ENCODE results near the gene GPSM3.
"Not testable (repeated sequence)": the region's sequence is repeated elsewhere in the genome, so short reads cannot be mapped to it uniquely, and the experiment has no call there.

The GPSM3 gene

DNA sequence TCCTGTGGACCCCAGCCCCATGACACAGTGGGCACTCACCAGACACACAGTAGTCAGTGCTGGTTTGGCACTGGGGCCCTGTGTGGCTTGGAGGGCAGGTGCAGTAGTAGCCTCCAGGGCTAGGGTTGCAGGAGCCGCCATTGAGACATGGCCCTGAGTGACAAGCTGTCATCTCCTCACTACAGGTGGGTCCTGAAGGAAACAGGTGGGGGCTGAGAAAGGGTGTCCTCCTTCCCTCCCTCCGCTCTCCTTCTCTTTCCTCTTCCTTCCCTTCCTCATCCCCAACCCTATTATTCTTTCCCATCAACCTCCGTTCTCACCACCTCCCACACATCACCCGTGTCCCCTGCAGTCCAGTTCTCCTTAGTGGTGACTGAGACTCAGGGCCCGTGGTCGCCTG is 21.2 kb upstream of the GPSM3 start:
- TF ChIP-seq, protein P1, sequence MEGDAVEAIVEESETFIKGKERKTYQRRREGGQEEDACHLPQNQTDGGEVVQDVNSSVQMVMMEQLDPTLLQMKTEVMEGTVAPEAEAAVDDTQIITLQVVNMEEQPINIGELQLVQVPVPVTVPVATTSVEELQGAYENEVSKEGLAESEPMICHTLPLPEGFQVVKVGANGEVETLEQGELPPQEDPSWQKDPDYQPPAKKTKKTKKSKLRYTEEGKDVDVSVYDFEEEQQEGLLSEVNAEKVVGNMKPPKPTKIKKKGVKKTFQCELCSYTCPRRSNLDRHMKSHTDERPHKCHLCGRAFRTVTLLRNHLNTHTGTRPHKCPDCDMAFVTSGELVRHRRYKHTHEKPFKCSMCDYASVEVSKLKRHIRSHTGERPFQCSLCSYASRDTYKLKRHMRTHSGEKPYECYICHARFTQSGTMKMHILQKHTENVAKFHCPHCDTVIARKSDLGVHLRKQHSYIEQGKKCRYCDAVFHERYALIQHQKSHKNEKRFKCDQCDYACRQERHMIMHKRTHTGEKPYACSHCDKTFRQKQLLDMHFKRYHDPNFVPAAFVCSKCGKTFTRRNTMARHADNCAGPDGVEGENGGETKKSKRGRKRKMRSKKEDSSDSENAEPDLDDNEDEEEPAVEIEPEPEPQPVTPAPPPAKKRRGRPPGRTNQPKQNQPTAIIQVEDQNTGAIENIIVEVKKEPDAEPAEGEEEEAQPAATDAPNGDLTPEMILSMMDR (IDR thresholded peaks at IDR 0.05; ENCODE audit: low read depth, low read length), result no peak
- no peak overlapping the region for H3K4me3 ChIP-seq (ENCODE audit: low read depth, low read length)

DNA sequence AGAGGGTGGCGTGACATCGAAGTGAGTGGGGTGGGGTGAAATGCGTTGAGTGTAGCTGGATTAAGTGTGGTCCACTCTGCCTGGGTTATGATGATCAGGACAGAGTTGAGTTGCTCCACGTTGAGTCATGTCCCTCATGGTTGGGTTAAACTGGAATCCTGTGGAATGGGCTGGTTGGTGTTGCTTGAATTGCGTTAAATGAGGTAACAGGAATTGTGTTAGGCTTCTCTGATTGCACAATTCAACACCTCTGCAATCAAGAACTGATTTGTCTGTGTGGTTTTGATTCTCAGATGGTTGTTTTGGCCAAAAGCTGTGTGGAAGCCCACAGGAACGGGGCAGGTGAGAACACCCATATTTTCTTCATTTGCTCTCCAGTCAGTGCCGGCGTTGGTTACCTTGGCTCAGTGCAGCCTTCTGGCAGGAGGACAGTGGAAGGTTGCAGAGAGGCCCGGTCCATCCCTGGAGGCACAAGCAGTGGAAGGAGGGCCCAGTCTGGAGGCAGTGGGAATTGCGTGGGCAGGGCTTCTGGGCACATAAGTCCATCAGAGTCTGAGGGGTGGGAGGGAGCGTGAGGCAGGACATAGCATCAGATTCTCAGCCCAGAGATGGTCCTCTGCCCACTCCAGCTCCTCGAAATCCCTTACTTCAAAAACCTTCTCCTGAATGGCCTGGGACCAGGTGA is 19.8 kb upstream of the GPSM3 start:
- no peak overlapping the region for H3K4me3 ChIP-seq (ENCODE audit: low read depth, low read length)
- TF ChIP-seq, protein P1 (IDR thresholded peaks at IDR 0.05; ENCODE audit: low read depth, low read length), result no peak

DNA sequence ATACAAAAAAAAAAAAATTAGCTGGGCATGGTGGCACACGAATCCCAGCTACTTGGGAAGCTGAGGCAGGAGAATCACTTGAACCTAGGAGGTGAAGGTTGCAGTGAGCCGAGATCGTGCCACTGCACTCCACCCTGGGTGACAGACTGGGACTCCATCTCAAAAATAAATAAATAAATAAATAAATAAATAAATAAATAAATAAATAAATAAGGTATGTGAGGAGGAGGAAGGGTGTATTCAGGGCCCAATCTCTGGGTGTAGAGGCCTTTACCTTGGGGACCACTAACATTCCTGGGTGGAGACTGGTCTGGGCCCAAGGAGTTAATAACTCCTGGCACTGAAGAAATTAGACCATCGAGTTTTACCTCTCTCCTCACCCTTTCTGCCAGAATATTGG is 19.0 kb upstream of the GPSM3 start:
- H3K4me3 ChIP-seq (ENCODE audit: low read depth, low read length), result not testable (repeated sequence)

DNA sequence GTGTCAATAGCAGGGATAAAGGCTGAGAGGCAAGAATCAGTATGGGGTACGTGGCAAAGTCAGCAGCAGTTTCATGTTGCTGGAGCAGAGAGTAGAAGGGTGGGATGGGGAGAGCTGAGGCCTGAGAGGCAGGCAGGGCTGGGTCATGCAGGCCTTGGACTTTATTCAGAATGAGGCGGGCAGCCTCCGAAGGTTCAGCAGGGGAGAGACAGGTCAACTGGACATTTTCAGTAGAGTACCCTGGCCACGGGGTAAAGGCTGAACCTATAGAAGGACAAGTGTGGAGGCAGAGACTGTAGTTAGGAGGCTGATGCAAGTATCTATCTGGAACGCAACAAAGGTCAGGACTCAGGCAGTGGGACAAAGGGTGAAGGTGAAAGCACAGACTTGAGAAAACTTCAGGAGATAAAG is 17.8 kb upstream of the GPSM3 start:
- TF ChIP-seq, protein P1 (IDR thresholded peaks at IDR 0.05; ENCODE audit: low read depth, low read length), result no peak
- H3K4me3 ChIP-seq (ENCODE audit: low read depth, low read length), result no peak overlapping the region

DNA sequence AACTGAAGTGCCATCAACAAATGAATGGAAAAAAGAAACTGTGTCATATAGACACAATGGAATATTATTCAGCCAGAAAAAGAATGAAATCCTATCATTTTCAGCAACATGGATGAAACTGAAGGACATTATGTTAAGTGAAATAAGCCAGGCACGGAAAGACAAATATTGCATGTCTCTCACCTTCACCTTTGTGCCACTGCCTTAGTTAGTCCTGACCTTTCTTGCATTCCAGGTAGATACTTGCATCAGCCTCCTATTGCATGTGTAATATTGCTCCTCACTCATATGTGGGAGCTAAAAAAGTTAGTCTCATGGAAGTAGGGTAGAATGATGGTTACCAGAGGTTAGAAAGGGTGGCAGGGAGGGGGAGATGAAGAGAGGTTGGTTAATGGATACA is 16.6 kb upstream of the GPSM3 start:
- TF ChIP-seq, protein P1 (IDR thresholded peaks at IDR 0.05; ENCODE audit: low read depth, low read length), result no peak
- H3K4me3 ChIP-seq (ENCODE audit: low read depth, low read length), result no peak overlapping the region

DNA sequence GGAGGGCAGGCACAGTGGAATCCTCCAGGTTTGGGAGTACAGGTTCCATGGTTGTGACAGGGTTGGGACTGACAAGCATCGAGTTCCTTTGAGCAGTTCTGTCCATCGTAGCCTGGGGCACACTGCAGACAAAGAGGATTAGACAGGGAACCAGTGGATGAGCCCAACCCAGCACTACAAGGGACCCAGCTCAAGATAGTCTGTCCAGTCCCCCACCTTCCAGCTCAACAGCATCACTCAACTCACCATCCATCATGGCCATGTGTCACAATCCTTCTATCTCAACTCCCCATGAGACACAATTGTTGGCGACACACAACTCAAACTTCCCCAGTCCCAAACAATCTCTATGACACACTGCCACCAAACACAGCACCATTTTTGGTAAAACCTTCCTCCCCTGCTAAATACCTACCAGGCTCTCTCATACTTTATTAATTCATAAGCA is 11.8 kb upstream of the GPSM3 start:
- TF ChIP-seq, protein P1 (IDR thresholded peaks at IDR 0.05; ENCODE audit: low read depth, low read length), result no peak
- H3K4me3 ChIP-seq (ENCODE audit: low read depth, low read length), result no peak overlapping the region

DNA sequence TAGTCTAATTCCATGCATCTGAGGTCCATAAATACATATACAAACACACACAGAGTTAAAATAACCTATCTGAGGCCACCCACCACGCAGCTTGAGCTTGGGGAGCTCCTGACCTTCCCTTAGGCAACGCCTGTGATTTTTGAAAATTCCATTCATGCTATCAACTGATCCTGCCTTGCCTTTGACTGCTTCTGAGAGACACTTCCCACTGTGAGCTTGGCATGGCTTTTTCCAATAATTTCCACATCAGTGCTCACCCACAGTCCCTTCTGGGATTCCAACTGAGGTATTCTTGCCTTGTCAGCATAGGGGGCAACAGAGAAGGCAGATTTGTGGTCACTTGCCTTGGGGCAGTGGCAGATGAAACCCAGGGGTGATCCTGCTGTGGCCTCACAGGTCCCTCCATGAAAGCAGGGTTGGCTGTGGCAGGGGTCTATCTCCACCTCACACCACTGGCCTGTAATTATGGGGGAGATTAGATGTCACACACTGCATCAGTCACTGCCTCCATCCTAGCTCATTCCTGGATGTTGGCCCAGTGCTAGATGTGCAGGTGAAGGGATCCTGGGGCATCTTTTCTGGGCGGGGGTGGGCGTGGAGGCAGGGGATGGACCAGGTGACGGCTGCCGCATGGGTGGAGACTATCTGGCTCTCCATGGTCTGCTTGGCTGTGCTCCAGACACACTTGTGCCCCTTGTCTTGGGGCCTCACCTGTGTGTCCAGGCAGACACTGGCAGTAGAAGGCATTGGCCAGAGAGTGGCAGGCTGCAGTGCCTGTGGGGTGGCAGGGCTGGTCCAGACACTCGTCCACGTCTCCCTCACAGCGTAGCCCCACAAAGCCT is 11.2 kb upstream of the GPSM3 start:
- TF ChIP-seq, protein P1 (IDR thresholded peaks at IDR 0.05; ENCODE audit: low read depth, low read length), result no peak

More for the DNA sequence above, 11.2 kb upstream of the GPSM3 start:
- H3K4me3 ChIP-seq (ENCODE audit: low read depth, low read length), result no peak overlapping the region

All from WI38 (cell line).